Activated T-cell treated with anti-CD3 and anti-CD28 coated beads for 4 hours (primary cell): ENCODE measurements around the gene LRIF1.
"Not testable (repeated sequence)": the region's sequence is repeated elsewhere in the genome, so short reads cannot be mapped to it uniquely, and the experiment has no call there.

ENCODE experiments used
- DNase-seq: peaks from one replicate; pipeline ENCODE4 v3.0.0-alpha.2; 2020

The LRIF1 gene

DNA sequence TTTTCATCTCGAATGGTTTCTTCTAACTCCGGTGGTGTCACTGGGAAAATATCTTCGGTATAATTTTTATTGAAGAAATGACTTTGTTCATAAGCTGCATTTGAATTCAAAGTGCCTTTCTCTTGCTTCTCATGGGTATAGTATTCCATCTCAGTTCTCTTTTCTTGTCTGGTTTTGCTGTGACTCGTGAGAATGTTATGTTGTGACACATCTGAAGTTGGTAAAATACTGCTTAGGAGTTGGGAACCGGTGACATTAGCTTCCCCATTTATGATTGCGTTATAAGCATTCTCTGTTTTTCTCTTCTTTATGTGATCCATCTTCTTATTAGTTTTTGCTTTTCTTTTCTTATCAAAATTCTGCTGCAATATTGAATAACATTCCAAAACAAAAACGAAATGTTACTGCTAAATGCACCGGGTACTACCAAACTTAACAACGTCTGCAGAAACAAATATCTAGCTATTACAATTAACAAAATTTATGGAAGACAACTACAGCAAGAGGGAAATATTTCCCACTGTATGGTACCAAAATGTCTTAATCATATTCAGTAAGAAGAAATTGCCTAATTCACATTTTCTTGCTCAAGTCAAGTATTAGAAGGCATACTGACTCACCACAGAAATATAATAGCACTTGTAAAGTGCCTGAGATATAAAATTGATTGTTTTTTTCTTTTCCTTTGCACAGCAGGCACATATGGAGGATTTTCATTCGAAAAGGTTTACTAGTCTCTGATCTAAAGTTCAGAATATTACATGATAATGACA, 15.5 kb downstream of the LRIF1 start:
- DNase-seq: no peak

DNA sequence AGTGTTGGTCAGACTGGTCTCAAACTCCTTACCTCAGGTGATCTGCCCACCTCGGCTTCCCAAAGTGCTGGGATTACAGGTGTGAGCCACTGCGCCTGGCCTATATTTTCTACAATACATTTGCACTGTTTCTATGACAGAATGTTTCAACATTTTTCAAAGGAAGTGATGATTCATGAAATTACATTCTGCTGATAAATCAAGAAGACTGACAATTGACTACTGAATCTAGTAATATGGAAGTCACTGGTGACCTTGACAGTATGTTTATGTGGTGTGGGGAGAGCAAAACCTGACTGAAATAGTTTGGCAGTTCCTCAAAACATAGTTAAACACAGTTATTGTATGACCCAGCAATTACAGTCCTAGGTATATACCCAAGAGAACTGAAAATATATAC, 18.1 kb downstream of the LRIF1 start:
- DNase-seq: no peak

DNA sequence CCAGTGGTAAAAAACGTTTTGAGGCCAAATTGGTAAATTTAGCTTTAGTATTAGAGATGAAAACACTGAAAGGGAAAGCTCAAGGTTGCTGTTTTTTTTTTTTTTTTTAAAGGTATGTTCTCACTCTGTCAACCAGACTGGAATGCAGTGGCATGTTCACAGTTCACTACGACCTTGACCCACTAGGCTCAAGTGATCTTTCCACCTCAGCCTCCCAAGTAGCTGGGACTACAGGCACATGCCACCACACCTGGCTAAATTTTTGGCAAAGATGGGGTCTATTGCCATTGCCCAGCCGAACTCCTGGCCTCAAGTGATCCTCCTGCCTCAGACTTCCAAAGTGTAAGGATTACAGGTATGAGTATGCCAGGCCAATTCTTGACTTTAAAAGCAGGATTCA, 18.9 kb downstream of the LRIF1 start:
- DNase-seq: no peak

DNA sequence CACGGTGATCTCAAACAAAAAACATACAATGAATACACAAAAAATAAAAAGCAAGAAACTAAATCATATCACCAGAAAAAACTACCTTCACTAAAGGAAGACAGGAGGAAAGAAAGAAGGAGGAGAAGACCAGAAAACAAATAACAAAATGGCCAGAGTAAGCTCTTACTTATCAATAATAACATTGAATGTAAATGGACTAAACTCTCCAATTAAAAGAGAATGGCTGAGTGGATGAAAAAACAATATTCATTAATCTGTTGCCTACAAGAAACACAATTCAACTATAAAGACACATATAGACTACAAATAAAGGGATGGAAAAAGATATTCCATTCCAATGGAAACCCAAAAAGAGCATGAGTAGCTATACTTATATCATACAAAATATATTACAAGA, 27.2 kb downstream of the LRIF1 start:
- DNase-seq: no peak

DNA sequence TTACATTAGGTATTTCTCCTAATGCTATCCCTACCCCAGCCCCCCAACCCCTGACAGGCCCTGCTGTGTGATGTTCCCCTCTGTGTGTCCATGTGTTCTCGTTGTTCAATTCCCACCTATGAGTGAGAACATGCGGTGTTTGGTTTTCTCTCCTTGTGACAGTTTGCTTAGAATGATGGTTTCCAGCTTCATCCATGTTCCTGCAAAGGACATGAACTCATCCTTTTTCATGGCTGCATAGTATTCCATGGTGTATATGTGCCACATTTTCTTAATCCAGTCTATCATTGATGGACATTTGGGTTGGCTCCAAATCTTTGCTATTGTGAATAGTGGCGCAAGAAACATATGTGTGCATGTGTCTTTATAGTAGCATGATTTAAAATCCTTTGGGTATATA, 32.6 kb downstream of the LRIF1 start:
- not testable (repeated sequence) for DNase-seq

DNA sequence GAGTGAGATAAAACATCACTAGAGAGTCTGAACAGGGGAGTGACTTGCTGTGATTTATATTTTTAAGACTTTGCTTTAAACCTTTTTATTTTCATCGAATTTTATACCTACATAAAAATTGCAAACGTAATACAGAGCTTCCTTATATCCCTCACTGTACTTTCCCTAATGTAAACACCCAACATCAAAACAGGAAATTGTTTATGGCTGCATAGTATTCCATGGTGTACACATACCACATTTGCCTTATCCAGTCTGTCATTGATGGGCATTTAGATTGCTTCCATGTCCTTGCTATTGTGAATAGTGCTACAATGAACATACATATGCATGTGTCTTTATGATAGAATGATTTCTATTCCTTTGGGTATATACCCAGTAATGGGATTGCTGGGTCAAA, 34.8 kb downstream of the LRIF1 start:
- no peak for DNase-seq

DNA sequence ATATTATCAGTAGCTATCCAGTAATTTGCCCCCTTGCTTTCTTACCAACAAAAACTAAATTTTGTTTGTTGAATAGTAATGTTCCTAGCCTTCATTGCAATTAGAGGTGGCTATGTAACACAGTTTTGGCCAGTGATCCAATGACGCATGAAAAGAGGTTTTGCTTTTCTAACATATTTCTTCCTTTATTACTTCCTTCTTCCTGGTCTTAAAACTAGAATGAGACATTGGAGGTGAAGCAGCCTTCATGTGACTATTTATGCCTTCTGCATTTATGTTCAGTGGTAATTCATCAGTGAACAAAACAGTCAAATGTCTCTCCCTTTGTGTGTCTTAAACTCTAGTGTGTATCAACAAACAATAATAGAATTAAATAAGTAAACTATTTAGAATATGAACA, 35.5 kb downstream of the LRIF1 start:
- DNase-seq: no peak

DNA sequence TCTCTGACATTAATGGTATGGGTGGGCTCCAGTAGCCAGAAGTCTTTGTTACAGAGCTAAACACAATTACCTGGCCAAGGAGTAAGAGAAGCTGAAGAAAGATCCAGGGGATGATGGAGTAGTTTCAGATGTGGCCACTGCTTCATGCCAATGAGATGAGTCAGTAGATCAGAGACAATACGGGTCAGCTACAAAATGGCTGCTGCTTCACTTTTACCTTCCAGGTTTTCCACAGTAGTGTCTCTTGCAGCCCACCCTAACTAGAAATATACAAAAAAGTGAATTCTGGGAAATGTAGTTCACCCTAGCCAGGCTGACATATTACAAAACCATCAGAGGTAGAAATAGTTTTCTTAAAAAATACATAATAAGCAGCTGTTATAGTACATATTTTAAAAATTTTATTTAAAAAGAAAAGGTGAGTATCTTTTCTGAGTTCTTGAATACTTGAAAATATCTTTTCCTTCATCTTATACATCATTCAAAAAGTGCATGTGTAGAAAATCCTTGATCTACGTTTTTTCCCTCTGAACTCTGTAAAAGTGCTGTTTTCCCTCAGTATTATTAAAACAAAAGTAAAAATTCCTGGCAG, 36.1 kb downstream of the LRIF1 start:
- DNase-seq: no peak

DNA sequence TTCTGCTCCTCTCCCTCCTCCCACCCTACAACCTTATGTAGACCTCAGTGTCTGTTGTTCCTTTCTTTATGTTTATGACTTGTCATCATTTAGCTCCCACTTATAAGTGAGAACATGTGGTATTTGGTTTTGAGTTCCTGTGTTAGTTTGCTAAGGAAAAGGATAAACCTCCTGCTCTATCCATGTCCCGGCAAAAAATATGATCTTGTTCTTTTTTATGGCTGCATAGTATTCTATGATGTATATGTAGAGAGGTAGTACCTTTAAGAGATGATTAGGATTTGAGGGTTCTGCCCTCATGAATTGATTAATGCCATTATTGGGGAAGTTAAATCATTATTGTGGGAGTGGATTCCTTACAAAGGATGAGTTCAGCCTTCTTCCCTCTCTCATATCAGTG, 41.8 kb downstream of the LRIF1 start:
- DNase-seq: no peak

DNA sequence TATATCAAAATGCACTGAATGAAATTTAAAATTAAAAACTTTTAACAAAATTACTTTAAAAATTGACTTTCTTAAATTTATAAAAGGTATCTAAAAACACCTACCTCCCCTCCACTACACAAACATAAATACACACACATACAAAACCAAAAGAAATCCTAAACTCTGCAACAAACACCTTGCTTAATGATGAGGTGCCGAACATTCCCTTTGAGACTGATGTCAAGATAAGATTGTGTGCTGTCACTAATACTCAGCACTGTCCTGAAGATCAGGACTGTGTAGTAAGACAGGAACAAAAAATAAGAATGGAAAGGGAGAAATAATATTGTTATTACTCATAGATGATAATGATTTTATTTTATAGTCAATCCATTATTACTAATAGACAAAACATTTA, 45.7 kb downstream of the LRIF1 start:
- no peak for DNase-seq

DNA sequence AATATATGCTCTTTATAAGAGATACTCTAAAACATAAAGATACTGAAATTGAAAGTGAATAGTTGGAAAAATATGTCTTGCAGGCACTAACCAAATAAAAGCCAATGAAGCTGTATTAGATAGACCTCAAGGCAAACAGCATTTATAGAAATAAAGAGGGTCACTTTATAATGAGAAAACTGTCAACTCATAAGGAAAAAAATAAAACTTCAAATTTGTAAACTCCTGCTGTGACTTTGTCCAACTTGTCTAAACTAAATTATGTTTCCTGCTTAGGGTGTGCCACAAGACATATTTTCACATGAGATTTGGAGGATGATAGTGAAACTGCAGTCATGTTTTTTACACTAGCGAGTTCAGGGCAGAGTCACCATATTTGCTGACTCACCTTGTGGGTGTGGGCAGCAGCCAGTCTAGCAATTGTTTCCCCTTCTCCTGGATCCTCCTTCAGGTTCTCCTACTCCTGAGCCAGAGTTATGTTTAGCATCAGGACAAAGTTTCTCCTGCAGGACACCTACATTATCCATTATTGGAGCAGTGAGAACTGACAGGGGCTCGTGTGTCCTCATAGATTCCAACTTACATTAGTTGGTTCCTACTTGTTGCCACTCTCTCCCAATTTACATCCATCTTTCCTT, 46.9 kb downstream of the LRIF1 start:
- no peak for DNase-seq

DNA sequence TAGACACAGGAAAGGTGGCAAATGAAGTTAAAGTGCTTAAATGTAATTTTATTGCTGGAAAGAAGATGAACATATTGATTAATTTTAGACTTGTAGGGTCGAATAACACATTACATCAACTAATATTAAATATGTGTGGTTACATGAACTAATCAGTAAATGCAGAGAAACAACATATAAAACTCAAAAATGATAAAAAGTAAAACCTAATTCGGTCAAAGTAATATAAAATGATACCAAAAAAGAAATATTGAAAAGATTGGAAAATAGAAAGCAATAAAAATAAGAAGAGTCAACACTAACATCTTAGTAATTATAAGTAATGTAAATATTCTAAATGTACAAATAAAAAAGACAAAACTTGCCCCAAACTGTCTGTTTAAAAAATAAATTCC, 47.5 kb downstream of the LRIF1 start:
- no peak for DNase-seq

DNA sequence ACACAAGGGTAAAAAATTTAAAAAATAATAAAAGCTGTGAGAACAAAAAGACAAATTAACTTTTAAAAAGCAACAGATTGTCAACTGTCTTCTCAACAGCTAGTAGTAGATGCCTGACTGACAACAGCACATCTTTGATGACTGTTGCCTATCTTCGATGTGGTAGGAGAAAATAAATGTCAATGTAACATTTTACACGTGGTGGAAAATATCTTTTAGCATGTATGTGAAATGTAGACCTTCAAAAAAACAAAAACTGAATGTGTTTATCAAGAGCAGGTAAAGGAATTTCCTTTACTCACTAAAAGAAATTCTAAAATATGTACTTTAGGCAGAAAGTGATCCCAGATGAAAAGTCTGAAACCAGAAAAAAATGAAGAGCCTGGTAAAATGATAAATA, 47.9 kb downstream of the LRIF1 start:
- DNase-seq: no peak

DNA sequence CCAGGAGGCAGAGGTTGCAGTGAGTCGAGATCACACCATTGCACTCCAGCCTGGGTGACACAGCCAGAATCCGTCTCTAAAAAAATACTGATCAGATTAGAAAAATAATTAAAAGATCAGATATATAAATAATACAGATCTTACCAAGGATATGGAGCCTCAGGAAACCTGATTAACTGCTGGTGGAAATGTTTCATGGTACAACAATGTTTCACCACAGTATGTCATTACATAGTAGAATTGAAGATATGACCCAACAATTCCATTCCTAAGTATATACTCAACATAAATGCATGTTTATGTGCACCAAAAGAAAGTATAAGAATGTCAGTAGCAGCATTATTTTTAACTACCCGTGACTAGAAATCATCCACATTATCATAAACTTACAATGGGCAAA, 49.0 kb downstream of the LRIF1 start:
- DNase-seq: no peak

DNA sequence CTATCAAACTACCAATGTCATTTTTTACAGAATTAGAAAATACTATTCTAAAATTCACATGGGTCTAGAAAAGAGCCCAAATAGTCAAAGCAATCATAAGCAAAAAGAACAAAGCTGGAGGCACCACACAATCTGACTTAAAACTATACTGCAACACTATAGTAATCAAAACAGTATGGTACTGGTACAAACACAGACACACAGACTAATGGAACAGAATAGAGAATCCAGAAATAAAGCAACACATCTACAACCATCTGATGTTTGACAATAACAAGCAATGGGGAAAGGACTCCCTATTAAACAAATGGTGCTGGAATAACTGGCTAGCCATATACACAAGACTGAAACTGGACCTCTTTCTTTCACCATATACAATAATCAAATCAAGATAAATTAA, 50.9 kb downstream of the LRIF1 start:
- no peak for DNase-seq

DNA sequence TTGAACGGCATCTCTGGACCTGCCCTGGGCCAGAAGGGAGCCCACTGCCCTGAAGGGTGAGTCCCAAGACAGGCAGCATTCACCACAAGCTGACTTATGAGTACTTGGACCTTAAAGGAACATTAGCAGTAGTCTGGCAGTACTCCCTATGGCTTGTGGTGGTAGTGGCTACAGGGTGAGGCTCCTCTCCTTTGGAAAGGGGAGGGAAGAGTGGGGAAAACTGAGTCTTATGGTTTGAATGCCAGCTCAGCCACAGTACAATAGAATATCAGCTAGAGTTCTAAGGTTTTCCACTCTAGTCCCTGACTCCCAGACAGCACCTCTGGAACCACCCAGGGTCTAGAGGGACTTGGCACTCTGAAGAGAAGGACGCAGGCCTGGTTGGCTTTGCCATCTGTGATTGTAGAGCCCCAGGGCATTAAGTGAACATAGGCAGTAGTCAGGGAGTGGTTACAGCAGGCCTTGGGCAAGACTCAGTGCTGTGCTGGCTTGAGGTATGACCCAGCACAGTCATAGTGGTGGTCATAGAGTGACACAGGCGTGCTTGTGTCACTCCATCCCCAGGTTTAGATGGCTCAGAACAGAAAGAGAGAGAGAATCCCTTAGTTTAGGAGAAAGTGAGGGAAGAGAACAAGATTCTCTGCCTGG, 59.7 kb downstream of the LRIF1 start:
- no peak for DNase-seq

DNA sequence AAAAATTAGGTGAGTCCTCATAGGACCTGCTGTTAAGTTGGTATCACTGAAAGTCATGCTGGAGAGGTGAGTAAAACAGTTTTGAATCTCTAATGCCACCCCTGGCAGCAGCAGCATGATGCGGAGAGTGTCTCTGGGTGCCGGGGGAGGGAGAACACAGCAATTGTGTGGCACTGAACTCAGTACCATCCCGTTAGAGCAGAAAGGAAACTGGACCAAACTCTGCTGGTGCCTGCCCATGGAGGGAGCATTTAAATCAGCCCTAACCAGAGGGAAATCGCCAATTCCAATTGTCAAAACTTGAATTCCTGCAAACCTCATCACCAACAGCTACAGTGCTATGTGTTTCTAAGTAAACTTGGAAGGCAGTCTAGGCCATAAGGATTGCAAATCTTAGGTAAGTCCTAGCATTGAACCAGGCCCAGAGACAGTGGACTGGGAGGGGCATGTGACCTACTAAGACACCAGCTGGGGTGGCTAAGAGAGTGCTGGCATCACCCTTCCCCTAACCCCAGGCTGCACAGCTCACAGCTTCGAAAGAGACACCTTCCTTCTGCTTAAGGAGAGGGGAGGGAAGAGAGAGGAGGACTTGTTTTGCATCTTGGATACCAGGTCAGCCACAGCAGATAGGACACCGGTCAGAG, 60.8 kb downstream of the LRIF1 start:
- DNase-seq: no peak

DNA sequence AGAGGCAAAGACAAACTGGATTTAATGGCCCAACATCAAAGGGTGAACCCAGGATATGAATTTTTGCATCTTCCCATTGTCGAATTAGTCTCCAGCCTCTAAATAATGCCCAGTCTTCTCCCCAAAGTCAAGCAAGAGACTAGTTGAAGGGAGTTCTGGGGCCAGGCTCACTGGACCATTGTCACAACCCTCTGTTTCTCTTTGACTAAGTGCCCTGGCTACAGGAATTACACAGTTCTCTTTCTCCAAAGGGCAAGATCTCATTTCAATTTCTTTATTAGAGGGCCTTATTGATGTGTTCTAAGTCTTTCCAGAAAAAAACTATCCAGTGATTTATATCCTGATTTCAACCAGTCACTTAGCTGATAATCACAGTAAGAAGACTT, 64.3 kb downstream of the LRIF1 start:
- DNase-seq: no peak

DNA sequence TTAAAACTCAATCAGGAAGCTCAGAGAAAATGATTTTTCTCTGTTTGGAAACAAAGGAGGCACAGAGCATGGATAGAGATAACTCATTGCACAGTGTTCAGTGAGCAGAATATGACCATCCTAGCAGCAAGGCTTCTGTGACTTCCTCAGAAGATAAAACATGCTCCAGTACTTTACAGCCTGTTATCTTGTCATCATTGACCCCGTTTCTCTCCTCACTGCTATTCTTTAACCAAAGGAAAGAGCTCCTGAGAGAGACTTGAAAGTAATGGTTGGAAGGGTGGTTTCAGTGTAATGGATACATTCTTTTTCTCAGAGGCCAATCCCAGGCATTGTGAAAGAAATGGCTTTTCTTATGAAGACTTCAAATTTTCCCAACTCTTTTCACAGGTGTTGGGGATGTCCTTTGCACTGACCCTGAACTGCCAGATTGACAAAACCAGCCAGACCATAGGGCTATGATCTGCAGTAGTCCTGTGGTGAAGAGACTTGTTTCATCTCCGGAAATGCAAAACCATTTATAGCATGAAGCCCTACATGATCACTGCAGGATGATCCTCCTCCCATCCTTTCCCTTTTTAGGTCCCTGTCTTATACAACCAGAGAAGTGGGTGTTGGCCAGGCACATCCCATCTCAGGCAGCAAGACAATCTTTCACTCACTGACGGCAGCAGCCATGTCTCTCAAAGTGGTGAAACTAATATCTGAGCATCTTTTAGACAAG, 64.8 kb downstream of the LRIF1 start:
- no peak for DNase-seq

DNA sequence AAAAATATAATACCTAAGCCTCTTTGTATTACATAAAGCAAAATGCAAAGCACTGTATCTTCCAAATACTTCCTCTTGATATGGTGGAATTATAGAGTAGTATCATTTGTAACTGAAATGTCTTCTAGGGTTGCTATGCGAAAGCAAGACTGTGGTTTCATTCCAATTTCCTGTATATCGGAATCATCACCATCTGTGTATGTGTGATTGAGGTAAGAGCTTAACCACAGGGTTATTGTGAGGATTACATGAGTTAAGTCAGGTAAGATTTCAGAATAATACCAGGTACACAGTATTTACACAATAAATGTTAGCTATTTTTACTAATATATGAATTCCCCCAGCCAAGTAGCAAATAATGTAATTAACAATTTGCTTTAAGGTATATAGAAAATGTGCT, 66.0 kb downstream of the LRIF1 start:
- DNase-seq: no peak
